NCI-H774 (cell line): Measurements from ENCODE around the gene ZNF175.

Experiments
- DNase-seq: peaks from one replicate; lab custom pipeline; 2025; lab: John Stamatoyannopoulos, UW

The ZNF175 gene

DNA sequence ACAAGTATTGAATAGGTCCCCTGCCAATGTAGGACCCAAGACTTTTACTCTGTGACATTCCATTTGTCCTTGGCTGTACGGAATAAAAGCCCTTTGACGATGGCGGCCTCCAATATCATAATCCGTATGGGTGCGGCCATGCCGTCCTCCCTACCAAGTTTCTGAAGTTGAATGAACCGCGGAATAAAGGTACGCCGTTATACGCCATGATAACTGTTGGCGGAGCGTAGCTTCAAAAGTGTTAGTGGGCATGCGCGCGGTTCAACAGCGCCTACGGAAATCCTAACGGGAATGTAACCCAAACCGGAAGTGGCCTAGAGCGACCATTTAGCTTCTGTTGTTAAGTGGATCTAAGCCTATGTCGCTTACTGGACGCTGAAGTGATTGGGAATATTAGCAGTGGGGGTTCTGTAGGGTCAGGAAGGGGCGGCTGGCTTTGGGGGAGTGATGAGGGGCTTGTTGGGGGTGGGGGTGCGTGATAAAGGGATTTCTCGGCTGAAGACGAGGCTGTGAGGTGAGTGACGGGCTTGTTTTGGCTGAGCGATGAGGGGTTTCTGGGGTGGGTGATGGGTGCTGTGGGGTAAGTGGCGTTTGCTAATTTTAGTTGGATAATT, at the start of gene ZNF175:
Gene ZNF175 (plus strand): TSS at position 322 of the 614 bp plus-strand sequence. CDS start 2,047 bp downstream, outside the sequence.
- DNase-seq = peak; percentile 93

DNA sequence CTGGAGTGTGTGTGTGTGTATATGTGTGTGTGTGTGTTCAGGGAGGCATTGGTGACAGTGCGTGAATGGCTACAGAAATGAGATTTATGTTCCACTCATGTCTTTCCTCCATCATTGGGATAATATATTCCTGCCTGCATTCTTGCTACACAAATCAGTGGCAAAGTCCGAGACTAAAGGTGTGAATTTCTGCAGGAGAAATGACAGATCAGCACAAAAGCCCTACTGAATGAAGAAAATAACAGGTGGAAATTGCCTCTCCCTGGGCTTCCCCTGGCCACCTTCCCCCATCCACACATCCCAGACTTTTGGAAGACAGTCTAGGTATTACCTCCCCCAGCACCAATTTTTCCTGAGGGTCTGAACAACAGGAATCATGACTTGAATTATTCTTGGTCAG, 49.7 kb upstream of the ZNF175 start:
- DNase-seq = no peak

DNA sequence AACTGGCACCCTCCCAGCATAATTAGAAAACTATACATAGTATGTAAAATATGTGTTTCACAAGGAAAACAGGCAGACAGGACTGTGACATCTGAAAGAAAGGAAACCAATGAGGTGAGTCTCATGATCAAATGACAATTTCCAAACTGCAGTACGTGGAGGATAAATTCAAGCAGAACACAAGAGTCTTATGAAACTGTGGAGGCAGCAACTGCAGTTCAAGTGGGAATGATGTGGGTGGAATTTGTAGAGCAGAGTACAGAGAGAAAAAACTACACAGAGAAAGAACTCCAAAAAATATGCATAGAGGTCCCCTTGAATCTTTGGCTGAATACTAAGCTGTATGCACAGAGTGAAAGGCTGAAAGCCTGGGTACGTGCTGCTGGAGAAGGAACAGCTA, 49.3 kb upstream of the ZNF175 start:
- no peak for DNase-seq

DNA sequence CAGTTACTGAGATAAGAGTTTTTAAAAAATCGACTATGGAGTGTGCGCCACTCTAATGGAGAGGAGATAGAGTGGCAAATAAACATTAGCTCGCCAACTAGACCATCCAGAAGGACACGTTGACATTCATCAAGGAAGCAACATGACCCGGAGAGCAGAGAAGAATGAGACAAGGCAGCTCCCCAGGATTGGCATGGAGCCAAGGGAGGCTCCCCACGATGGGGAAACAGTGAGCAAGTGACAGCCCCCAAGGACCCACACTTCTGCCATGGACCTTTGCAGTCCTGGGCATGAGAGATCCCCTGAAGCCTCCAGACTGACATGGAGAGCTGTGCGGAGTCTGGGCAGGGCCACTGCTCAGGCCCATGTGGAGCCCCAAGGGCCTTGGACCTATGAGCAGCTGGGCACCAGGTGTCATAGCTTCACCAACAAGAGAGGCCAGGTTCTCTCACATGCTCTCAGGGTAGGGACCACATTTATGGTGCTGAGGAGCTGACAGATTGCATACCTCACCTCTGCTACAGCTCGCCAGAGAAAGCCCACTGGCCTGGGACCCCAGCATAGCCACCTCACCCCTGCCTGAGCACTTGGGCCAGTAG, 46.3 kb upstream of the ZNF175 start:
- DNase-seq = no peak

DNA sequence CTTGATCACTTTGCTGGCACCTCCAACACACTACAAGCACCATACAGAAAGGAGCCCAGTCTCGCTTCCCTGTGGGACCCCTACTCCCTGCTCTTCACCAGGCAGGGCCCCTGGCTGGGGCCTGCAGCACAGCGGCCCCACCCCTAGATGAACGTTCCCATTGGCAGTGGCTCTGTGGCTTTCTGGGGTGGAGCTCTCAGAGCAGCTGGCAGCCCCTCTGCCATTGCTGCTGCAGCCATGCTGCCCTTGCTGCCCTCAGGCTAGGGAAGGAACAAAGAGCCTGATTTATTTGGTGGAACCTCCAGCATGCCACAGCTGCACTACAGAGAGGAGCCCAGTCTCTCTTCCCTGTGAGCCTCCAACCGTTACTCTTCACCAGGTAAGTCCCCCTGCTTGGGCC, 45.4 kb upstream of the ZNF175 start:
- DNase-seq = no peak

DNA sequence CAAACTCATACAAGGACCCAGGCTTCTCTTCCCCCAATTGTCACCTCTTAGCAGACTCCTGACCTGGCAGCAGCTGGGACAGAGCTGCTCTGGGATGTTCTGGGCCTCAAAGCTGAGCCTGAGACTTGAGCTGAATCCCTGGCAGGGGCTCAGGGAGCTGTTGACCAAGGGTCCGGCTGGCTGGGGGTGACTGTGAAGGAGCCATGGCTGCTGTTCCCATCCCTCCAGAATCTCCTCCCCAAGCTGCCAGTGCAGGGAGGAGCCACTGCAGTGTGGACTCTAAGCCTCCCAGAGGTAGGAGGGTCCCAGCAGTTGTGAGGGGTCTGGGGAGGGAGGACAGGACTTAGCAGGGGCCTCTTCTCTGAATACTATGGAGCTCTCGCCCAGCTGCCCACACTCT, 41.8 kb upstream of the ZNF175 start:
- DNase-seq = no peak

DNA sequence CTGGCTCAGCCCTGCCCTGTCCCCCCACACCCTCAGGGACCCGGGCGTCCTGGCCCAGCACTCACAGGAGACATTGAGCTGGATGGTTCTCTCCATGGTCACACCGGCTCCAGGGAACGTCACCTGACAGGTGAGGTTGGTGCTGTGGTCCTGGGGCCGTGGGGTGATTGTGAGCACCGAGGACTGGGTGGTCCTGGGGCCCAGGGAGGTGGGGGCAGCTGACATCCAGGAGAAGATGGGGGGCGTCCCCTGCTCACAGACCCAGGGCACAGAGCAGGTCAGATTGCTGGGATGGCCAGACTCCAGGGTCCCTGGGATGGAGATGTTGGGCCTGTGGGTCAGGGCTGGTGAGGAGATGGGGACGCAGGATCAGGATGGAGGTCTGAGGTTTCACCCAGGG, 40.5 kb upstream of the ZNF175 start:
- DNase-seq = no peak

DNA sequence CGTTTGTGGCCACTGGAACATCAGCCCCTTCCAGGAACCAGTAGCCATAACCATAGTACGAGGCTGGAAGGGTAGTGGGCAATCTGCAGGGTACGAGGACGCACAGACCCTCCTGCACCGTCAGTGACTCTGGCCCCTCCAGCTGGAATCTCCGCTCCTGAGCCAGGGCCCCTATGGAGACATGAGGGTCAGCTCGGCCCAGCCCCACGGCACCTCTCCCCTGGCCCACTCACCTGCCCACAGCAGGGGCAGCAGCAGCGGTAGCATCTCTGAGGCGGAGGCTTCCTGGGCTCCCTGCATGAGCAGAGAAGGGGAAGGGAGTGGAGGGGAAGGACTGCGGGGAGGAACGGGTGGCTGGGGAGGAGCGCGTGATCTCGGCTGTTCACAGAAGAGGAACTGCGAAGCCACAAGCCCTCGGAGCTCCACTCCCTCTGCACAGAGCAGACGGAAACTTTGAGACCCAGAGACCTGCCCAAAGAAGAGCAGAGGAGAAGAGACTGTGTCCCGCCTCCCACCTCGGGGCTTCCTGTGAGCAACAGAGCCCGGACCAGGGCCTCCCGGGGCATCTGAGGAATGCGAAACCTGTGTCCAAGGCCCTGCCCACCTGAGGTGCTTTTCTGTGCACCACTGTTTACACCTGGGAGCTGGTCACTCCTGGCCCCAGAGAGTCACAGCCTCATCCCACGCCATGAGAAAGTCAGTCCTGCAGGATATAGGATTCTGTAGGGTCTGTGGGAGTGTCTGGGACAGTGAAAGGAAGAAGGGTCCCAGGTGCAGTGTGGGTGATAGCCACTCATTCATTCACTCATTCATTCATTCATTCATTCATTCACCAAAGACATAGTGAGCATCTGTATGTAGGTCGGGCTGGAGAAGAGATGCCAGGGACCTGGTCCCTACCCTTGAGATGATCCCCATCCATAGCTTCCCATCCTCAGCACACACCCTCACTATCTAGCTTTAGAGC, 39.5 kb upstream of the ZNF175 start, which contains the start of gene SIGLEC6:
Gene SIGLEC6 (minus strand): TSS at position 322 of the 967 bp plus-strand sequence. CDS start 22 bp downstream, at position 300.
- no peak for DNase-seq

DNA sequence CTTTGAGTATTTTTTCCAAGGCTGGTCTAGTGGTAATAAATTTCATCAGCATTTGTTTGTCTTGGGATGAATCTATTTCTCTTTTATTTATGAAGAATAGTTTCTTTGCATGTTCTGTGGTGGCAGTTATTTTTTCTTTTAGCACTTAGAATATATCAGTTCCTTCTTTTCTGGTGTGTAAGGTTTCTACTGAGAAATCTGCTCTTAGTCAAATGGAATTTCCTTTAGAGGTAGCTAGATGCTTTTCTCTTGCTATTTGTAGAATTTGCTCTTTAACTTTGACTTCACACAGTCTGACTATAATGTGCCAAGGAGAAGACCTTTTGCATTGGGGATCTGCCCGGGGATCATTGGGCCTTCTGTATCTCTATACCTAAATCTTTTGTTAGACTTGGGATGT, 35.5 kb upstream of the ZNF175 start:
- DNase-seq = no peak

DNA sequence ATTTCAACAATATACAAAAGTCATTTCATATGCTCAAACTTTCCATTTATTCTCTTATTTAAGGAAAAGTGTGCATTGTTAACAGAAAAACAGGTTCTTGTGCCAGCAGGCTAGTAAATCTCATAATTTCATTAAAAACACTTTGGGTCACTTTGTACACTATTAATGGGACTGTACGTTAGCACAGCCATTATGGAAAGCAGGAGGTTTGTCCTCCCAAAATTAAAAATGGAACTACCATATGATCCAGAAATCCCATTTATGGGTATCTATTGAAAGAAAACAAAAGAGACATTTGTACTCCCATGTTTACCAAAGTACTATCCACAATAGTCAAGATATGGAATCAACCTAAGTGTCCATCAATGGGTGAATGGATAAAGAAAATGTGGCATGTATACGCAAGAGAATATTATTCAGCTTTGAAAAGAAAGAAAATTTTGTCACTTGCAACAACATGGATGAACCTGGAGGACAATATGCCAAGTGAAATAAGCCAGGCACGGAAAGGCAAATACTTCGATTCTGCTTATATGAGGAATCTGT, 31.2 kb upstream of the ZNF175 start:
- no peak for DNase-seq

DNA sequence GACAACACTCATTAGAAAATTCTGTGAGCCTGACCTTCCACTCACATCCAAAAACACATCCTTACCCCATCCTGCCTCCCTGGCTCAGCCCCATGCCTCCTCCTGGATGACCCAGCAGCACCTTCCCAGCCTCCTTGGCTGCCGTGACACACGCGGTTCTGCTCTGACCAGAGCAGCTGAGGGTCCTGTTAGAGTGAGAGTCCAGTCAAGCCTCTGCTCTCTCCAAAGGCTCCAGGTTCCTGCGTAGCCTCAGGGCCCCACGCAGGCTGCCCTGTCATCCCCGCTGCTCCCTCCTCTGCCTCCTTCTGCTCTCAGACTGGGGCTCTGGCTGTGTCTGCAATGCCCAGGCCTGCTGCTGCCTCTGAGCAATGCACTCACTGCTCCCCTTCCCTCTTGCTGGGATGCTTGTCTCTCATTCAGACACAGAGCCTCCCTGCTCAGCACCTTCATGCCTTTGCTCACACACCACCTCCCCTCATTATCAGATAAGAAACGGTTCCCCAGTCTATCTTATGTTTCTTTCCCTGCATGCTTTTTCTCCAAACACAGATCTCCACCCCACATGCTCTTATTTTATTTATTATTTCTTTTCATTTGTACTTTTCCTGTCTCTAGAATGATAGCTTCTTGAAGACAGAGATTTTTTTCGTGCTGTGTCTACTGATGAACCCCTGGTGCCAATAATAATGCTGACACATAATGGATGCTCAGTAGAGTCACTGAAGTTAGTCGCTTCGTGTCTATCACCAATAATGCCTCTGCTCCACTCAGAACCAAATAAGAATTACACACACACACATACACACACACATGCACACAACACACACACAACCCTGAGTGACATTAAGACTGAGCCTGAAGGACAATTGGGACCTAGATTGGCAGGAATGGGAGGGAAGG, 29.4 kb upstream of the ZNF175 start:
- DNase-seq = no peak

DNA sequence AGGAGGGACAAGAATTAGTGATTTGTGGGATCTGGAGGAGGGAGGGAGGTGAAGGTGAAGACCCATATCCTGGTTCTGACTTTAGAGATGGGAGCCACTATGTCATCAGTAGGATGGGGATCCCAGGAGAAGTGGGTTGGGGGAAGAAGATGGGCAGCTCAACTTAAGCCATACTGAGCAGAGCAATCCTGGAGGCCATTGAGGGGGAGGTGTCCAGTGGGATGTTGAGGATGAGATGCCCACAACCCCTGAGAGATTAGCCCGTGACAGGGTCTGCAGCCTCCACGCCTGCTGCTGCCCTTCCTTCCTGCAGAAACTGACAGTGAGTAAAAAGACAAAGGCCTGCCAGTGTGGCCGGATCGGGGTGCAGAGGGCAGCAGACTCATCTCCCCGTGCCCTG, 28.4 kb upstream of the ZNF175 start:
- DNase-seq = no peak

DNA sequence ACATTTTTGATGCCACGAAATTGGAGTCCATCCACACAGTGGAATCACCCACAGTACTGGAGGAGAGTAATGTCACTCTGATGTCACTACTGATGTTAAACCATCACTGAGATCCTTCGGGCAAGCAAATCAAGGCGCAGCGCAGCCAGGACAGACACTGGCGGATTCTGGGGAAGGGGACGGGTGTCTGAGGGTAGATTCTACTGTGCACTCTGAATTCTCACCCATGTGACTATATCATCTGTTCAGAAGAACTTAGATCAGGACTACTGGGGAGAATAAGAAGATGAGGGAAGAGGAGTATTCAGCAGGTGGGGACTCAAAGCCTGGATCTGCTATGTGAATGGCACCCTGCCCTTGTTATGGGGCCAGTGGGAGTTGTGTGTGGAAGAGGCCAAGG, 27.0 kb upstream of the ZNF175 start:
- DNase-seq = no peak

DNA sequence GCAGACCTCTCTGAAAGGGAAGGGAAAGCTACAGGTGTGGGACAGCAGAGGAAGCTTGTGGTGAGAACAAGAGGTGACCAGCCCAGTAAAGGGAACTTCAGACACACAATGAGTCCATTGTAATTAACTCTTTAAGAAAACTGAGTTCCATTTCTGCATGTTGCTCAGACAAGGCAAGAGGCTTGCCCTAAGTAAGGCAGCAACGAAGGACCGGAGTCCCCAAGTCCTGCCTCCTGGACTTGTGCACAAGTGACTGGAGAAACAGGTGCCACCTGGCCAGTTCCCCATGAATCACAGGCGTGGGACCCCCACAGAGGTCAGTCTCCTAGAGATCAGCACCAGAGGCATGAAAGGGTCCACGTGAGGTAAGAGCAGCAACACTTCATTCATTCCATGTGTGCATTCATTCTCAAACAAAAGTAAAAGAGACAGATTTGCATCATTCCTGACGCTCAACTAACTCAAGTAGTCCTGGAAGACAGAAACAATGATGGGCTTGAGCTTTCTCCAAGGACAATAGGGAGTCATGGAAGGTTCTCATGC, 24.9 kb upstream of the ZNF175 start:
- DNase-seq = no peak

DNA sequence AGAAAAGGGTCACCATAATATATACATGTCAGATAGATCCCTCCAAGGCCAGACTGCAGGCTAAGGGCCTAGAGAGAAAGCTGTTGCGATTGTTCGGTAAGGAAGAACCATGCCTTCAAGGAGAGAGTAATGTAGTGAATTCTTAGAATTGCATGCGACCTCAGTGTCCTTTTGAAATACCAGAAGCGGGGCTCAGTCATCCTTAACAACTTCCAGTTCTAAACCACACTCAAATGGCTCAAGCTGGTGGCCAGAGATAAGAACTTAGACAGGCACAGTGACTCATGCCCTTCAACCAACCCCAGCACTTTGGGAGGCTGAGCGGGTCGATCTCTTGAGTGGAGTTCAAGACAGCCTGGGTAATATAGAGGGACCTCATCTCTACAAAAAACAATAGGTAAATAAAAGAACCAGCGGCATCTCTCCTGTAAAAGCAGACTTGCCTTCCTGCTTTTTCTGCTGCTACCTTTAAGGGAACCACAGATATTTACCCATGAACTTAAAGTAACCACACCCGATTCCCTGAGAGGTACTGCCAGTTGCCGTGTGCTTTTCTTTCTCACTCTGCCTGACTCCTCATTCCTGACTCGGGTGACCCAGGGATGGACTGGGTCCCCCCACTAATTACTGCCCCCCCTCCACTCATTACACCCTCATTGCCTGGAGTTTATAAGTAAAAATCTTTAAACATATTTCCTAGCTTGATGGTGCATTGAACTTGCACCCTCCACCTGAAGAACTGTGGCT, 24.3 kb upstream of the ZNF175 start:
- DNase-seq = no peak

DNA sequence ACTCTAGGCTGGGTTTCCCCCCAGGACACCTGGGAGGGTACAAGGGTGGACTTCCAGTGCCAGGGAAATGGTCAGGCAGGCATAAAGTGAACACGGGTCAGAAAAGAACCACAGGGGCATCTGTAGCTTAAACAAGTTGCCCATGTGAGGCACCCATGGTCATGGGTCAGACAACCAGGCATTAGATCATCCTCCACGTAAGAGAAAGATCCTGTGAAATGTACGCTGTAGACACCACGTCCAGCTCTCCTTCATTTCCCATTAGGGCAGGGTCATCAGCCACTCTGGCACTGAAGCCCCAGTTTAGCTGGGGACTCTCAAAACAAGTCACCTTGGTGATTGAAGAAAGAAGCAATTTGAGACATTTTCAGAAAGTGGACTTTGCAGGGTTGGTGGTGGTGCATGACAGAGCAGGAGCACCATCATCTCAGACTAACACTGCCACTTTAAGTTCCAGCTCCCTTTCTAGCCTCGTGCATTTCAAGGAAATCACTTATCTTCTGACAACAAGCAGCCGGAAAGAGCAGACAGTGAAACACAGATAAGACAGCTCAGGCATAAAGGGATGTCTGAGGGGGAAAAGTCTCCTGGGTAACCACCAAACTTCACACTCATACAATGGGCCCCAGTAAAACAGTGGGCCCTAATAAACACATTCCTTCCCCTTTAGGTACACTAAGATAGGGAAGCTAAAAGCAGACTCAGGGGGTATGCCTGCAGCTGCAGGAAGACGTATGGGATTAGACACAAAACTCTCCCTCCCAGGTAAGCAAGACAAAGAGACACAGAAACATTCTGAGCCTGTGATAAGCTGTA, 23.5 kb upstream of the ZNF175 start:
- DNase-seq = no peak

DNA sequence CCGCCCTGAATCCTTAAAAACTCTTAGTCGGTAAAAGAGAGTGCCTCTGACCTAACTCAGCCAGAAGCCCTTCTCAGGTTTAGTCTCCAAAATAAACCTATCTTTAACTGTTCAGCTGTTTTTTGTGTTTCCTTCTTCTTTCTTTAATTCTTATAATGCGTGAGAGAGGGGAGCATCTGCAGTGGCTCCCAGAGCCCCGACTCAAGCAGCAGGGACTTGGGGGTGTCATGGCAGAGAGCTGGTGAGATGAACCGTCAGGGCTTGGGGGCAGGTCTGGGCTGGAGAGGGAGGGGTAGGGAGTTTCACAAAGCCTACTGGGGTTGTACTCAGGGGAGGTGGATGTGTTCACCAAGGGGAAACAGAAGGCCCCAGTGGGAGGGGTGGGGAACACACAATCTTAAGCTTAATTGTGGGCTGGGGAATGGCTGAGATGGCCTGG, 22.9 kb upstream of the ZNF175 start:
- DNase-seq = no peak

DNA sequence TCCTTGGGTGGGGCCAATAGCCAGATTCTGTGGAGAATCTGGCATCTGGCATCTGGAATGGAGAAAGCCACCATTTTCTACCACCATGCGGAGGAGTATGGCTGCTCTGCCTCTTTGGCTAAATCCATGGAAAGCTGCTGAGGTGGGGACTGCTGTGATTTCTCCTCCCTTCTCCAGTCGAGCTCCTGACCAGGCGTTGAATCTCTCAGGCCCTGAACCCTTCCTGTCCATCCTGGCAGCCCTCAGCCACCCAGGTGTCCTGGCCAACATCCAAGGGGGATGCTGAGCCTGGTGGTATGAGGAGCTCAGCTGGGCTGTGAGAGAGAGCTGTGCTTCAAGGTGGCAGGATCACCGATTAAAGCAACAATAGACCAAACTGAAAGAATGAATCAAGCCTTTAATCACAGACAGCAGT, 22.2 kb upstream of the ZNF175 start:
- no peak for DNase-seq

DNA sequence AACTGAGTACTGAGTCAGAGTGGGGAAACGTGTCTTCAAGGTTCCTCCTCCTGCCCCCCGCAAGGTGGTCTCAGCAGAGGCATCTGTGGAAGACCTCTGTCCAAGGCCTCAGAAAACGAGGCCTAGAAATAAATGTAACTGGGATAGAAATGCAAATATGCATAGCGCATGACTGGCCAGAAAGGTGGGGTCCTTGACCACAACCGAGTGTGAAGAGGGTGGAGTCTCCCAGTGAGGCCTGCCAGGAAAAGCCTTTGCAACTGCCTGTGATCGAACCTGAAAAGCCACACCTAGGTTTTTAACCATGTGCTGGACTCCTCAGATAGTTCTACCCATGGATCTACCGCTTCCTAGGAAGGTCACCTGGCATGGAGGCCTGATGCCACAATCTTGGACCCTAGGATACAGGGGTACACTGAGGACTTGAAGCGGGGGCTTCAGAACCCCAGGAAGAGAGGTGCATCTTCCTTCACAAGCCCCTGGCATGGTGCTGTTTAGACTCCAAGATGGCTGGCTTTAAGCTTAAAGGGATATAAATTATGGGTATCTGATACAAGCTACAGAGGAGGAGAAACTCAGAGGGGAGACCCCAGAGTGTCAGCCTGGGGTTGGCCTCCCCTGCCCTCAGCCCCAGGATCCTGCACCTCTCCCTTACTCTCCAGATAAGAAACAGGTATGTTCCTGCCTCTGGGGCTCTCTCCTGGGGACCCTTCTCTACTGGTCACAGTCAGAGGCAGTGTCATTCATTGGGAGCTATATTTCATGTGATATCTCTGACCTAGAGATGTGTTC, 21.4 kb upstream of the ZNF175 start:
- no peak for DNase-seq
